NCI-H1048 (cell line): ENCODE results near the gene ITGB1.

Experiments
- DNase-seq: peaks from one replicate; lab custom pipeline; 2025; lab: John Stamatoyannopoulos, UW

ITGB1 gene

GRCh38 chr10:32955299-32955772 lies 2.7 kb downstream of the ITGB1 start:
- DNase-seq: no peak

GRCh38 chr10:32954545-32955298 lies 3.3 kb downstream of the ITGB1 start:
- DNase-seq: no peak

- no peak for DNase-seq
Observed at GRCh38 chr10:32954080-32954479, 4.0 kb downstream of the ITGB1 start.

GRCh38 chr10:32953277-32953927 lies 4.6 kb downstream of the ITGB1 start:
- no peak for DNase-seq

- DNase-seq: no peak
Observed at GRCh38 chr10:32952541-32953276, 5.3 kb downstream of the ITGB1 start.

- DNase-seq: no peak
Observed at GRCh38 chr10:32952094-32952493, 5.9 kb downstream of the ITGB1 start.

- no peak for DNase-seq
Observed at GRCh38 chr10:32951111-32951510, 6.9 kb downstream of the ITGB1 start.

- no peak for DNase-seq
Observed at GRCh38 chr10:32950591-32951108, 7.4 kb downstream of the ITGB1 start.

- DNase-seq: no peak
Observed at GRCh38 chr10:32949221-32949678, 8.8 kb downstream of the ITGB1 start.

GRCh38 chr10:32948451-32948850 lies 9.6 kb downstream of the ITGB1 start:
- DNase-seq: no peak

- DNase-seq: no peak
Observed at GRCh38 chr10:32947586-32947985, 10.4 kb downstream of the ITGB1 start.

- no peak for DNase-seq
Observed at GRCh38 chr10:32946108-32946507, 11.9 kb downstream of the ITGB1 start.

GRCh38 chr10:32943854-32944661 lies 14.0 kb downstream of the ITGB1 start:
- no peak for DNase-seq

GRCh38 chr10:32943395-32943794 lies 14.6 kb downstream of the ITGB1 start:
- no peak for DNase-seq

GRCh38 chr10:32942081-32942480 lies 15.9 kb downstream of the ITGB1 start:
- no peak for DNase-seq

GRCh38 chr10:32941357-32941756 lies 16.7 kb downstream of the ITGB1 start:
- DNase-seq: no peak

GRCh38 chr10:32940321-32941301 lies 17.4 kb downstream of the ITGB1 start:
- DNase-seq: no peak

GRCh38 chr10:32939296-32940111 lies 18.5 kb downstream of the ITGB1 start:
- DNase-seq: no peak

GRCh38 chr10:32938554-32939061 lies 19.4 kb downstream of the ITGB1 start:
- DNase-seq: no peak
